ENCODE results near the gene PPP6R1.

GRCh38 chr19:55231391-55232285 lies 27.2 kb downstream of the PPP6R1 start:
- TF ChIP-seq CTCF (IDR thresholded peaks at IDR 0.05) (no peak), POLR2A (IDR thresholded peaks at IDR 0.05) (no peak), POLR2AphosphoS5 (IDR thresholded peaks at IDR 0.05) (no peak)
